Measurements from ENCODE around the gene UBXN2A.

Gene UBXN2A, protein sequence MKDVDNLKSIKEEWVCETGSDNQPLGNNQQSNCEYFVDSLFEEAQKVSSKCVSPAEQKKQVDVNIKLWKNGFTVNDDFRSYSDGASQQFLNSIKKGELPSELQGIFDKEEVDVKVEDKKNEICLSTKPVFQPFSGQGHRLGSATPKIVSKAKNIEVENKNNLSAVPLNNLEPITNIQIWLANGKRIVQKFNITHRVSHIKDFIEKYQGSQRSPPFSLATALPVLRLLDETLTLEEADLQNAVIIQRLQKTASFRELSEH

DNA sequence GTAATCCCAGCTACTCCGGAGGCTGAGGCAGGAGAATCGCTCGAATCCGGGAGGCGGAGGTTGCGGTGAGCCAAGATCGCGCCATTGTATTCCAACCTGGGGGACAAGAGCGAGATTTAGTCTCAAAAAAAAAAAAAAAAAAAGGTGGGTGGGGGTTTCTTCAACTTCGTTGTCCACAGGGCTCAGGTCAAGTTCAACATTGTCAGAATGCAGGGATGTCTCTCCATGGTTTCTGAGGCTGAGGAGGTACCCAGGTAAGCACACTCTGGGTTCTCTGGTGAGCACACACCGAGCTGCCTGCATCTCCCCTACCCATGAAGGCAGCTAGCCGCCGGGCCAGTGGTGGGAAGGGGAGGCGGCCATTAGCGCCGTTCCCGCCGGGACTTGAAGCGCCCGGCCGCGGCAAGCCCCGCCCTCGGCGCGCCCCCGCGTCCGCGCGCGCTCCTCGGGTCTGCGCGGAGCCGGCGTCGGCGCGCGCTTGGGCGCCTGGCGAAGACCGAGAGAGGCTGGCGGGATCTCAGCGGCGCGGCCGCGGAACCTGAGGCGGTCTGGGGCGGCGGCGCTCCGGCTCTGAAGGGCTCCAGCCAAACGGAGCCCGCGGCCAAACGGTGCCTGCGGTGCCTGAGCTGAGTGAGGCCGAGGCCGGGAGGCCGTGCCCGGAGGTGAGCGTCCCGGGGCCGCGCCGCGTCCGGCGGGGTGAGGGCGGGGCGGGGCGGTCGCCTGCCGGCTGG lies at the start of gene UBXN2A:
TSS of gene UBXN2A (plus strand) at position 477 of the 731 bp plus-strand sequence. CDS start 17,852 bp downstream, outside the sequence.
- peak; percentile 83 for DNase-seq (ENCODE audit: low spot score)

DNA sequence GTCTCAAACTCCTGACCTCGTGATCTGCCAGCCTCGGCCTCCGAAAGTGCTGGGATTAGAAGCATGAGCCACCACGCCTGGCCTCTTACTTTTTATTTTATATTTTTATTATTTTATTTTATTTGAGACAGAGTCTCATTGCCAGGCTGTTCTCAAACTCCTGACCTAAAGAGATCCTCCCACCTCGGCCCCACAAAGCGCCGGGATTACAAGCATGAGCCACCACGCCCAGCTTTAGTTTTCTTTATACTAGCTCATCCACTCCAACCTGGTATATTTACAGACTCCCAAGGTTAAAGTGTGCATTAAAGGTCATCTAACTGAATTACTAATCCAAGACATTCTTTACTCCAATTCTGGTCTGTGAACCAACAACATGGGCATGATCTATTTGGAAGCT lies 40.1 kb upstream of the UBXN2A start:
- no peak for DNase-seq (ENCODE audit: low spot score)

DNA sequence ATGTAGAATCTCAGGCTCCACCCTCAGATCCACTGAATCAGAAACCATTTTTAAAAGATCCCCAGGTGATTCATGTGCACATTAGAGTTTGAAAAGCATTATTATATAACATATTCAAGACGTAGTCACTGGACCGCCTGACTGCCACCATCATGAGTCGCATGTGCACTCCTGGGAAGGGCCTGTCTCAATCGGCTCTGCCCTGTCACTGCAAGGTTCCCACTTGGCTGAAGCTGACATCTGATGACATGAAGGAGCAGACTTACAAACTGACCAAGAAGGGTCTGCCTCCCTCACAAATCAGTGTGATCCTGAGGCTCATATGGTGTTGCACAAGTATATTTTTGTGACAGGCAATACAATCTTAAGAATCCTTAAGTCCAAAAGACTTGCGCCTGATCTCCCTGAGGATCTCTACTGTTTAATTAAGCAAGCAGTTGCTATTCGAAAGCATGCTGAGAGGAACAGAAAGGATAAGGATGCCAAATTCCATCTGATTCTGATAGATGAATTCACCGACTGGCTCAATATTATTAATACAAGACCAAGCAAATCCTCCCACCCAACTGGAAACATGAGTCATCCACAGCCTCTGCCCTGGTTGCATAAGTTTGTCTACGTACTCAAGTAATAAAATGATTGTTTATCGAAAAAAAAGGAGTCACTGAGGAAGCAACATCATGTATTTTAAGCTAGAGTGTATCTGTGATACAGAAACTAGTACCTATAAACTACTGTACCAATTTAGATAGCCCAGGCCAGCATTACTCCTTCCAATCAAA lies 39.5 kb upstream of the UBXN2A start:
- DNase-seq (ENCODE audit: low spot score), result no peak

DNA sequence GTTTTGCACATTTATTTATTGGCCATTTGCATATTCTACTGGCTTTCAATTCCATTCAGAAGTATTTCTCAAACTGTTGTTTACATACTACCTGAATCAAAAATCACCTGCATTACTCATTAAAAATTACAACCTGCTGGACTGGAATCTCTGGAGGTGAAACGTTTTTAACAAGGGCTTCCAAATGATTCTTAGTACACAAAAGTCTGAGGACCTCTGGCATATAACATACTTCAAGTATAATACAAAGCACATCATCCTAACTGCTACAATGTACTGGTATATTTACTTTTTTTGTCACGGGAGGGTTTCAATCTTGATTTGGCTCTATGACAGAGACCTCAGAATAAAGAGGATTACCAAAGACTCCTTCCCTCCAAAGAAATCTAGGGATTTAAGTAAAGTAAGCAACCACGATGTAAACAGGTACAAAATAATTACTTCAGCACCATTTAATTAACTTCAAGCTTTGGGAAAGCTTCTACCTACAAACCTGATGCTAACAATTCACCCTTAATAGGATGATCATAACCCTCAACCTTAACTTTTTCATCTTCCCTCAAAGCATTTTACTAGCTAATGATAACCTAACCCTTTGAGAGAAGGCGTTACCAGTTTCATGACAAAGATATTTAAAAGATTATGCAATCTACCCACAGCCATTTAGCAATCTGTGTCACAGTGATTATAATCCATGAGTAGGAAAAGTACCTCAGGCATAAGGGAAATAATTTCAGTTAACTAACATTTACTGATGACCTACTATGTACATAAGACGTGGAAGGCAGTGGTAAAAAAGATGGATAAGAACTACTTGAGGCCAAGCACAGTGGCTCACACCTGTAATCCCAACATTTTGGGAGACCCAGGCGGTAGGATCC lies 38.1 kb upstream of the UBXN2A start:
- no peak for DNase-seq (ENCODE audit: low spot score)

DNA sequence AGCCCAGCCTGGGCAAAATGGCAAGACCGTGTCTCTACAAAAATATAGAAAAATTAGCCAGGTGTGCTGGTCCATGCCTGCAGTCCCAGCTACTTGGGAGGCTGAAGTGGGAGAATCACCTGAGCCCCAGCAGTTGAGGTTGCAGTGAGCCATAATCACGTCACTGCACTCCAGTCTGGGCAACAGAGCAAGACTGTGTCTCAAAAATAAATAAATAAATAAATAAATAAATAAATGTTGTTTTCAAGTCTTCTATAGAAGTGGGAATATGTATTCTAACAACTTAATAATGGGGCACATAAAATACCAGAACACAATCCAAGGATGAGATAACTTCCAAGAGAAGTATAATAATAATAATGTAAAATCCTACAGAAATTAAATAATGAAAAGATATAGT lies 37.2 kb upstream of the UBXN2A start:
- DNase-seq (ENCODE audit: low spot score), result no peak

DNA sequence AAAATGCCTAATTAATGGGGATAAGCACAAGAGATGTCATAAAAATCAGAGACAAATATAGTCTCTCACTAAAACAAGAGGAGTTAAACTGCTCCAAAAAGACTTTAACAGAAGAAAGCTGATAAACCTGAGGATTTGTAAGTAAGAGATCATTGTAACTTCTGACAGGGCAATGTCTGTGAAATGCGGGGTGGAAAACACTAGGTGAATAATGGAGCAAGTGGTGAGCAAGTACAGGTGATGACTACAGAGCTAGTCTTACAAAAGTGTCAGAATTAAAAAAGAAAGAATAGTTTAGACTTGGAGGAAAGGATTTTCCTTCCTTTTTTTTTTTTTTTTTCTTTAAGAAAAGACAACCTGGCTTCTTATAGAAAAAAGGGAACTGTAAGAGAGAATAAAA lies 36.0 kb upstream of the UBXN2A start:
- no peak for DNase-seq (ENCODE audit: low spot score)

DNA sequence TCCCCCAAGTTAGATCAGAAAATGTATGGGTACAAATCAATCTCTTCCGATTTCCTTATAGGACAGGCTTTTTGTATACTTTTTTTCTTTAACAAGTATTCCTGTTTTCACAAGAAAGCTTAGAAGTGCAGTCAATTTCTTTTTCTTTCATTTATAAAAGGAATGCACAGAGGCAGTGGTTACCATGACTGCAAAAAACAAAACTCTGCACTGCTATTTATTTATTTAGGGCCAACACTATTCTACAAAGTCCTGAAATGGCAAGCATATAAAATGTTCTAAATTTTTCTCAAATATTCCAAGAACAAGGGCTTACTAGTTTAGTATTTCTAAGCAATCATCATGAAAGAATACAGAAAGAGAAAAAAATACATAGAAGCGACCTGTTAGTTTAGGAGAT lies 35.6 kb upstream of the UBXN2A start:
- DNase-seq (ENCODE audit: low spot score), result no peak

DNA sequence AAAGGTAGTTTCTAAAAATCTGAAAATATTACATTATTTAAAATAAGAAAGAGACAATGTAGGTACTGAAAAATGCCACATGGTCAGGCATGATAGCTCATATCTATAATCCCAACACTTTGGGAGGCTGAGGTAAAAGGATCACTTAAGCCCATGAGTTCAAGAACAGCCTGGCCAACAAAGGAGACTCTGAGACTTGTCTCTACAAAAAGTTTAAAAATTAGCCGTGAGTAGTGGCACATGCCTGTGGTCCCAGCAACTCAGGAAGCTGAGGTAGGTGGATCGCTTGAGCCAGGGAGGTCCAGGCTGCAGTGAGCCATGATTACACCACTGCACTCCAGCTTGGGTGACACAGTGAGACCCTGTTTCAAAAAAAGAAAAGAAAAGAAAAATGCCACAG lies 35.1 kb upstream of the UBXN2A start:
- DNase-seq (ENCODE audit: low spot score), result no peak

DNA sequence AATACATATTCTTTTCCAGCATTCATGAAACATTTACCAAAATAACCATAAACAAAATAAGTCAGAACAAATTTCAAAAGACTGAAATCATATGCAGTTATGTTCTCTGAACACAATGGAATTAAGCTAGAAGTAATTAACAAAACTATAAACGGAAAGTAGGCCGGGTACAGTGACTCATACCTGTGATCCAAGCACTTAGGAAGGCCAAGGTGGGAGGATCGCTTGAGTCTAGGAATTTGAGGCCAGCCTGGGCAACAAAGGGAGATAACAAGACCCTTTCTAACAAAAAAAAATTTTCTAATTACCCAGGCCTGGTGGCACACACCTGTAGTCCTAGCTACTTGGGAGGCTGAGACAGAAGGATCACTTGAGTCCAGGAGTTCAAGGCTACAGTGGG lies 28.2 kb upstream of the UBXN2A start:
- DNase-seq (ENCODE audit: low spot score), result no peak

DNA sequence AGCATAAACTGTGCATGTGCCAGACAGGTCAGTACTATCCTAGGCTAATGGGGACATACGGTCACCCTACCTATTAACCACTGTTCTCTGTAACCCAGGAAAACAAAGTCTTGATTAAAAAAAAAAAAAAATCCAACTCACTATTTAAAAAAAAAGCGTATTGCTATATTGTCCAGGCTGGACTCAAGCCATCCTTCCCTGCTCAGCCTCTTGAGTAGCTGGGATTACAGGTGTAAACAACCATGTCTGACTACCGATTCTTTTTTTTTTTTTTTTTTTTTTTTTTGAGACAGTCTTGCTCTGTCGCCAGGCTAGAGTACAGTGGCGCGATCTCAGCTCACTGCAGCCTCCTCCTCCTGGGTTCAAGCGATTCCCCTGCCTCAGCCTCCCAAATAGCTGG lies 24.9 kb upstream of the UBXN2A start:
- no peak for DNase-seq (ENCODE audit: low spot score)

DNA sequence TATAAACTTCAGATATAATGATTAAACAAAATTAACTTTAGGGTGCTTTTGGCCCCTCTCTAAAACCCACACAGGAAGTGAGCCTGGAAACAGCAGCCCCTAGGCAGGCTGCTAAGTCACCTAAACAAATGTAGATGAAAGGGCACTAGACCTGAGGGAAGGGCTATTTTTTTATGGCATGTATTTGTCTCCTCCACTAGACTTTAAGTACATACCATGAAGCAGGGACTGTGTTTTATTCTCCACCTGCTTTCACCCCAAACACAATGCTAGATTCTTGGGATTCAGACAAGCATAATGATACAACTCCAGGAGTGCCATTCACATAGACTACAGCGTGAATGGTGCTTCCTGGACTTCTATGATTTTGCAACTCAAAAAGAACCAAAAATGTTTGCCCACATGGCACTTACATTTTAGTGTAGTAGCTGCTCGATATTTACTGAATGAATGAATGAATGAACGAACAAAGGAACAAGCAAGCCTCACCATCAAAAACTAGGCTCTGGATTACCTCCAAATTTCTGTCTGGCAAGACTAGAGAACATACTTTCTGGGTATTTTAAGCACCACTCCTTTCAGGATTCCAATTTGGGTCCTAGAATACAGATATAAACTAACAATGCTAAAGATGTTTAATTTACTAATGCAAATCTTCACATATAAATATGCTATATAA lies 23.4 kb upstream of the UBXN2A start:
- no peak for DNase-seq (ENCODE audit: low spot score)

DNA sequence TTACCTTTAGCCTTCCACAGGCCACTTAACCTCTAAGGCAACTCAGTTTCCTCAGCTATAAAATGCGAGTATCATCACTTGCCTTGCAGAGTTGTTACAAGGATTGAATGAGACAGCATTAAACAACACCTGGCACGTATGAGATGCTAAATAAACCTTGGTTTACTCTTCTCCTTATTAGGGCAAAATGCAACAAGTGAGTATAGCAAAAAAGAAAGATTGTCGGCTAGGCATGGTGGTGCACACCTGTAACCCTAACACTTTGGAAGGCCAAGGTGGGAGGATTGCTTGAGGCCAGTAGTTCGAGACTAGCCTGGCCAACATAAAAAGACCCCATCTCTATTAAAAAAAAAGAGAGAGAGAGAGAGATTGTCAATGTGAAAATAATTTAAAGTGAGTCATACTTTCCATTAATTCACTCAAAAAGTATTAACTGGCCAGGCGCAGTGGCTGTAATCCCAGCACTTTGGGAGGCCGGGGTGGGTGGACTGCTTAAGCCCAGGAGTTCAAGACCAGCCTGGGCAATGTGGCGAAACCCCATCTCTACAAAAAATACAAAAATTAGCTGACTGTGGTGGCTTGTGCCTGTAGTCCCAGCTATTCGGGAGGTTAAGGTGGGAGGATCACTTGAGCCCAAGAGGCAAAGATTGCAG lies 21.3 kb upstream of the UBXN2A start:
- no peak for DNase-seq (ENCODE audit: low spot score)

DNA sequence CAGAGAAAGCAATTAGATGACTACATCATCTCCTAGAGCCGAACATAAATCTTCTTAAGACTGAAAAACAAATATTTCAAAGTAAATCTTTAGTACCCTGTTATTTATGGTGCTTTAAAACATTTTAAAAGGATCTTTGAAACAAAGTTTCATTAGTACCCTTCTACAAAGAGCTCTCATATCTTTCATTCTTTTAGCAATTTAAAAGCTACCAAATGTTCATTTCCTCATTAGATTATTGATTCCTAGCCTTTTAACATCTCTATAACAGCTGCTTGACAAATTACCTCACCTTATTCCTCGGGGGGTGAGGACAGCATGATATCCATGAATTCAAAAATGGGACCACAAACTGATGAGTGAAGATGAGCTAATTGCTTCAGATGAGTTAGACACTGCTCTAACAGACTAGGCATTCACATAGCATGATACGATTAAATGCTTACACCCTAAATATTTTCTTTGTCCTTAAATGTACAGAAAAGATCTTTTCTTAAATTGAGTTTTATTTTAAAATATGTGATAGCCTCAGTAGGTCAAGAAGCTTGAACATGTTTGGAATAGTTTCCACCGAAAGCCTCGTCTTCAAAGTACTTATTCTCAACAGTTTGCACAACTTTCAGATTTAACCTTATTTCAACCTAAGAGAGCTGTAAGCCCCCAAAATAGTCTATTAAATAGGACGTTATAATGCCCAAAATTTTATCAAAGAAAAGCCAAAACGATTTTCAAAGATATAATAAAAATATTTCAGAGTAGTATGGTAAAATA lies 15.5 kb upstream of the UBXN2A start:
- no peak for DNase-seq (ENCODE audit: low spot score)

DNA sequence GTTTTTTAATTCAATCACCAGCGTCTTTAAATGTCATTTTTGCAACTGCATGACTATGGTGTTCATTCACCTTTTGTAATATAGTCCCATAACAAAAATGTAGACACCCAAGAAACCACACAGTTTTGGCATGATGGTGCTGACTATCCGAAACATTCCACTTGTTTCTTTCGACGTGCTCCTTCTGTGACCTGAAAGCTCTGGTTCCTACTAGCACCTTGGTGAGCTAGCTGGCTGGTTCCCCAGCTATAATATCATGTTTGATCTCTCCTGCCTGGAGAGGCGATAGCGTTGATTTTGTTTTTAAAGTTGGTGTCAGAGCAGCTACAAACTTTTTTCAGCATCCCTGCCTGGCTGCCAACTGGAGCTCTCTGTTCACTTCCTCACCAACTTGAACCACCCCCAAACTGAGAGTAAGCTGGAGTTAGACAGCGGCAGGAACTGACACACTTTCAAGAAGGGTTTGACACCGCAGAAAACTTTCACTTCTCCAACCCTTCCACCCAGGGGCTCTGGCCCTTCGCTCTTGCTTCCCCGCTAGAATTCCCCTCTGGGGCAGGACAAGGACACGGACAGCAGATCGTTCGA lies 14.5 kb upstream of the UBXN2A start:
- DNase-seq (ENCODE audit: low spot score), result peak; percentile 58

DNA sequence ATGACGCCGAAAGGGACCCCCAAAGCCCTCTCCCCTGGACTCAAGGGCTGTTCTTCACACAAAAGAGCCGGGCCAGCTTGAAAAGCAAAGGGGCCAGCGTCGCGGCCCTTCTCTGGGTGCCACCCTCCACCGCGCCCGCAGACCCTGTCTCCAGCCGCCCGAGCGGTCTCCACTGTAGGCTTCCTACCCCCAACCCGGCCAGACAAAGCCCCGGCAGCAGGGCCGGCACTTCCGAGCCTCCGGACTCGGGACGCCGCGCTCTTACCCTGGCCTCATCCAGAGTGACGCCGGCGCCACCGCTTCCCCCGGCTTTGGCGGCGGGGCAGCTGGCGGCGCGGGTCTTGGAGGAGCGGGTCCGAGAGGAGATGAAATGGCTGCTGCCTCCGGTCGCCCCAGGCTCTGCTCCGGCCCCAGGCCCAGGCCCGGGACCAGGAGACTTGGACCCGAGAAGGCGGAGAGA lies 13.9 kb upstream of the UBXN2A start:
- DNase-seq (ENCODE audit: low spot score), result peak; percentile 33

DNA sequence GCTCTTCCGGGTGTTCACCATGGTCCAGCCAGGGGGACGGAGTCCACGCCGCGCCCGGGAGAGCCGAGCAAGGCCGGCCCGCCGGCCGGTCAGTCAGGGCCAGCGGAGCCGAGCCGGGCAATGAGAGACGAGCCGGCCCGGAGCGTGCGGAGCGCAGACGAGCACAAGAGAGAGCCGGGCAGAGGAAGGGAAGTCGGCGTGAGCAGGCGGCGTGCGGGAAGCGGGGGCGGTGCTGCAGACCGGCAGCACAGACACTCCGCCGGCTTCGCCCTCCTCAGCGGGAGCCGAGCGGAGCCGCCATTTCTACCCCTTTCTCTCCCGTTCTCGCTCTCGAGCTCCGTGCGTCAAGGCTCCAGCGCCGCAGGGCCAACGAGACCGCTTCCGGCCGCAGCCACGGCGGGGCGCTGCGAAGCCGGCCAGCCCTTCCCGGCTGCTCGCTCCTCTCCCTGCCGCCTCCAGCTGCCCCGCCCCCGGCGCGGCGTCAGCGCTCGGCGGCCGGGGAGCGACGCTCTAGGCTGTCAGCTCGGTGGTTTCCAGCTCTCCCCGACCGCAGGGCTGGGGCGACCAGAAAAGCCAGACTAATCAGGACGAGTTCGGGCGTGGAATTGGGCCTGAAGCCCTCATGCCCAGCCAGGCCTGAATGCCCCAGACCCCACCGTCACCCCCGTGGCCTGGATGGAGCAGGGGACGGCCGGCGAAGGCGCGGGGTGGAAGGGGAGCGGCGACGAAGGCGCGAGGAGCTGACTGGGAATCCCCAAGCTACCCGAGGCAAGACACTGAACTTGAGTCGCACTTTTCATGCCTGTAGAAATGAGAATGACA lies 13.3 kb upstream of the UBXN2A start, which contains the start of gene ATAD2B:
TSS of gene ATAD2B (minus strand) at position 374 of the 822 bp plus-strand sequence. CDS start at position 21, 353 bp downstream.
- DNase-seq (ENCODE audit: low spot score), result peak; percentile 96

DNA sequence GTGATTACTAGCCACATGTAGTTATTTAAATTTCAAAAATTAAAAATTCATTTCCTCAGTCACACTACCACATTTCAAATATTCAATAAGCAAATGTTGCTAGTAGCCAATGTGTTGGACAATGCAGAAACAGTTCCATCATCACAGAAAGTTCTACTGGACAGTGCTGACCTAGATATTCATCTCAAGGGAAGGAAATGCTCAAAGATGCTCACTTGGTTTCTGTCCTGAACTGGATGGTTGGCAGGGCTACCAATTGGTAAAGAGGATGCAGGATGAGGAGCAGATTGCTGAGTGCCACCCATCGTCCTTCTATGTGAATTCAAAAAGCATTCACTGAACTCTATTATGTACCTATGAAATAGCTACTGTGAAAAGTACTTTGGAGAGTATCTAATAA lies 6.0 kb upstream of the UBXN2A start:
- no peak for DNase-seq (ENCODE audit: low spot score)

Measured in hematopoietic multipotent progenitor cell treated with erythropoietin and hydrocortisone succinate and interleukin-3 and kit ligand, for 15 days (in vitro differentiated cells).